DND-41 (cell line): ENCODE data around the gene SLC6A16.

Source experiments
- ATAC-seq: fragments of 200-7000 bp; cut with Tn5 transposase; 3 replicates; pipeline ENCODE4 v1.9.1; 2021; ENCODE audit warnings: low read depth; ENCODE audit not compliant: insufficient read depth
- DNase-seq: peaks from one replicate; pipeline ENCODE4 v3.0.0-alpha.2; 2020
- H2AFZ ChIP-seq: 2 replicates; pipeline ENCODE4 v1.6.0; 2012; ENCODE audit warnings: low read depth, low read length
- H3K27ac ChIP-seq: 2 replicates; pipeline ENCODE4 v1.5.1; 2012; ENCODE audit warnings: low read length, inconsistent platforms
- H3K27me3 ChIP-seq: fragments of 200-600 bp; sonication (generic); 2 replicates; pipeline ENCODE4 v1.6.0; 2012; ENCODE audit warnings: low read length, mild to moderate bottlenecking, inconsistent platforms; ENCODE audit not compliant: insufficient read depth, poor library complexity
- H3K36me3 ChIP-seq: 2 replicates; pipeline ENCODE4 v1.5.1; 2012; ENCODE audit warnings: low read length, inconsistent platforms; ENCODE audit not compliant: insufficient read depth
- H3K4me1 ChIP-seq: 2 replicates; pipeline ENCODE4 v1.5.1; 2012; ENCODE audit warnings: mild to moderate bottlenecking, low read length; ENCODE audit not compliant: insufficient read depth
- H3K4me2 ChIP-seq: 2 replicates; pipeline ENCODE4 v1.6.0; 2012; ENCODE audit warnings: mild to moderate bottlenecking, moderate library complexity, low read length, inconsistent platforms; ENCODE audit not compliant: insufficient read depth
- H3K4me3 ChIP-seq, 2 experiments: fragments of 200-600 bp in 1 of 2; shearing (Covaris generic) in 1 of 2; 2 replicates each; pipeline ENCODE4 v1.5.1; 2012 to 2016; ENCODE audit warnings: inconsistent platforms in 2 of 2, low read length in 2 of 2, mild to moderate bottlenecking in 2 of 2, low read depth in 1 of 2, moderate library complexity in 1 of 2
- H3K79me2 ChIP-seq: 2 replicates; pipeline ENCODE4 v1.6.0; 2012; ENCODE audit warnings: low read length, inconsistent platforms; ENCODE audit not compliant: insufficient read depth
- H3K9ac ChIP-seq: 2 replicates; pipeline ENCODE4 v1.6.0; 2012; ENCODE audit warnings: low read depth, mild to moderate bottlenecking, inconsistent platforms, low read length, moderate library complexity
- H3K9me3 ChIP-seq: 2 replicates; pipeline ENCODE4 v1.5.1; 2012; ENCODE audit warnings: low read length, moderate library complexity, mild to moderate bottlenecking, inconsistent platforms; ENCODE audit not compliant: insufficient read depth, severe bottlenecking
- H4K20me1 ChIP-seq: 2 replicates; pipeline ENCODE4 v1.6.0; 2012; ENCODE audit warnings: low read length; ENCODE audit not compliant: insufficient read depth
- EZH2 ChIP-seq: IDR thresholded peaks from 3 replicates; pipeline ENCODE4 v1.6.1; 2012; ENCODE audit warnings: borderline replicate concordance, low read depth, mild to moderate bottlenecking, moderate library complexity, low read length, inconsistent platforms; ENCODE audit not compliant: severe bottlenecking
- TF ChIP-seq, protein P1 (sequence below): IDR thresholded peaks from 2 replicates; pipeline ENCODE4 v1.5.1; 2012; ENCODE audit warnings: borderline replicate concordance, low read length, moderate library complexity, mild to moderate bottlenecking; ENCODE audit not compliant: poor library complexity, severe bottlenecking; ENCODE audit errors: extremely low read depth

The SLC6A16 gene

DNA sequence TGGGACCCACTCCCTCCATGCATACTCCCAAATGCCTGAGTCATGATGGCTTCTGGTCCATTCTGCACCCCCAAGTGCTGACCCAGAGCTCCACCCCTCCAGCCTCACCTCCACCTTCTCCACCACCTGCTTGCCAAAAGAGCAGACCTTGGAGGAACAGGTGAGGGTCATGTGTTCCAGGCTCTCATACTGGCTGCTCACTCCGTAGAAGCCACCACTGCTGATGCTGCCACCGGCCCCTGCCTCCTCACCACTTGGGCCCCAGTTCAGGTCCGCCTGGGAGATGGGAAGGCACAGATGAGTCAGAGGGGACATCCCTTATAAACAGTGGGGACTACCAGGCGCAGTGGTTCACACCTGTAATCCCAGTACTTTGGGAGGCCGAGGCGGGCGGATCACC lies 18.1 kb upstream of the SLC6A16 start:
- H3K27ac ChIP-seq, result no peak overlapping the region
- no peaks in the 10 kb centered on the region for H4K20me1 ChIP-seq
- no peaks in the 10 kb centered on the region for H3K9me3 ChIP-seq
- H3K79me2 ChIP-seq, result no peaks in the 10 kb centered on the region
- no peak overlapping the region for H3K4me2 ChIP-seq
- TF ChIP-seq, protein P1, sequence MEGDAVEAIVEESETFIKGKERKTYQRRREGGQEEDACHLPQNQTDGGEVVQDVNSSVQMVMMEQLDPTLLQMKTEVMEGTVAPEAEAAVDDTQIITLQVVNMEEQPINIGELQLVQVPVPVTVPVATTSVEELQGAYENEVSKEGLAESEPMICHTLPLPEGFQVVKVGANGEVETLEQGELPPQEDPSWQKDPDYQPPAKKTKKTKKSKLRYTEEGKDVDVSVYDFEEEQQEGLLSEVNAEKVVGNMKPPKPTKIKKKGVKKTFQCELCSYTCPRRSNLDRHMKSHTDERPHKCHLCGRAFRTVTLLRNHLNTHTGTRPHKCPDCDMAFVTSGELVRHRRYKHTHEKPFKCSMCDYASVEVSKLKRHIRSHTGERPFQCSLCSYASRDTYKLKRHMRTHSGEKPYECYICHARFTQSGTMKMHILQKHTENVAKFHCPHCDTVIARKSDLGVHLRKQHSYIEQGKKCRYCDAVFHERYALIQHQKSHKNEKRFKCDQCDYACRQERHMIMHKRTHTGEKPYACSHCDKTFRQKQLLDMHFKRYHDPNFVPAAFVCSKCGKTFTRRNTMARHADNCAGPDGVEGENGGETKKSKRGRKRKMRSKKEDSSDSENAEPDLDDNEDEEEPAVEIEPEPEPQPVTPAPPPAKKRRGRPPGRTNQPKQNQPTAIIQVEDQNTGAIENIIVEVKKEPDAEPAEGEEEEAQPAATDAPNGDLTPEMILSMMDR, result no peak
- no peak for TF ChIP-seq EZH2
- no peaks in the 10 kb centered on the region for H3K36me3 ChIP-seq
- H2AFZ ChIP-seq, result no peak overlapping the region
- no peak for ATAC-seq
- H3K4me3 ChIP-seq, result no peak overlapping the region
- H3K9ac ChIP-seq, result no peak overlapping the region
- DNase-seq, result no peak
- no peaks in the 10 kb centered on the region for H3K27me3 ChIP-seq
- no peaks in the 10 kb centered on the region for H3K4me1 ChIP-seq

DNA sequence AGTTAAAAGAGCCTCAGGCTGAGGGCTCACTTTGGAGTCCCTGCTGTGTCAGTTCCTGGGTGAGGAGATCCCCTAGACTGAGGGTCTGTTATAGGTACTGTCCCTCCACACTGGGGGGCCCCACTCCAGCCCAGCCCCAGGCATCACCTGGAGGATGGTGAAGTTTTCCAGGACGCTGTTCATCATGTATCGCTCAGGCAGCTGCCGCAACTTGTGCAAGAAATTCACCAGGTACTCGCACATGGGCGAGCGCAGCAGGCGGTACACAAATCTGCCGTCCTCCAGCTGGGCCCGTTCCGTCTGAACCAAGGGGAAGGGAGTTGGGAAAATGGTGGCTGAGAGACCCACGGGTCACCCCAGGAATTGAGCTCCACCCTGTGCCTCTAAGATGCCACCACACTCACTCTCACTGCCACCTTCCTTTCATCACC lies 17.3 kb upstream of the SLC6A16 start:
- TF ChIP-seq, protein P1, result no peak
- TF ChIP-seq EZH2, result no peak
- DNase-seq, result no peak
- Histone ChIP-seq H3K4me1 (no peaks in the 10 kb centered on the region), H3K4me2 (no peak overlapping the region), H3K9me3 (no peaks in the 10 kb centered on the region), H3K79me2 (no peaks in the 10 kb centered on the region), H4K20me1 (no peaks in the 10 kb centered on the region), H3K9ac (no peak overlapping the region), H2AFZ (no peak overlapping the region), H3K27ac (no peak overlapping the region), H3K36me3 (no peaks in the 10 kb centered on the region), H3K4me3 (no peak overlapping the region), H3K27me3 (no peaks in the 10 kb centered on the region)
- ATAC-seq, result no peak

DNA sequence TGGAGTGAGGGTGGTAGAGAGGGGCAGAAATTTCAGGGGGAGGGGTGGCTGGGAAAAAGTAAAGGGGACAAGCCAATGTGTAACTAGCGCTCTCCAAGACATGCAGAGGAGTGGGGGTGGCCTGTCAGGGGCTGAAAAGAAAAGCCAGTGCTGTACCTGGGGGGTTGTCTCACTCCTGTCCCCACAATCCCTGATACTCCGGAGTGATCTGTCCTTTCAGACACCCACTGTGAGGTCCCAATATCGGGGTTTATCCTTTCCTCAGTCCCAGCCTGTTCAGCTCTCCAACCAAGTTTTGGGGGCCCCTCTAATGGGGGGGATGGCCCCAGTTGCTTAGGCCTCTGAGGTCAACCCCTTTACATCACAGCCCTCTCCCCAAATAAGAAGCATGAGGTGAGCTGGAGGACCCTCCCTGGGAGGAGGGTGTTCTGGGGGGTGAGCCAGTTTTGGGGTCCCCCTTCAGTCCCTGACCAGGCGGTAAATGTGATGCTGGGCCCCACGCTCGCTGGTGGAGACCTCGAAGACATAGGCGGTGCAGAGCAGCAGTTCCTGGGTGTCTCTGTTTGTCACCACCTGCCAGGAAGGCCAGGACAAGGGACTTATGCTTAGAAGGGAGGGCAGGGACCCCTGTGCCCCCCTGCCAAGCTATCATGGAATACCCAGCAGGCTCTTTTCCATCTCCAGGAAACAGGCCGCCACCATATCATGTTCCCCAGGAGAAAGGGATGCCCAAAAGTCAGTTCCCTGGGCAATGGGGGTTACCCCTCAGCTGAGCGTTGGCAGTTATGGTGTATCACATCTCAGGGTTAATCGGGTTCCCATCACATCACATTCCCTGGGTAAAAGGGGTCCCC lies 16.1 kb upstream of the SLC6A16 start:
- H3K4me3 ChIP-seq, result no peak overlapping the region
- H3K4me2 ChIP-seq, result no peak overlapping the region
- no peaks in the 10 kb centered on the region for H3K27me3 ChIP-seq
- no peaks in the 10 kb centered on the region for H3K4me1 ChIP-seq
- H3K9me3 ChIP-seq, result no peaks in the 10 kb centered on the region
- H2AFZ ChIP-seq, result no peak overlapping the region
- no peak for TF ChIP-seq EZH2
- TF ChIP-seq, protein P1, result no peak
- H4K20me1 ChIP-seq, result no peaks in the 10 kb centered on the region
- H3K27ac ChIP-seq, result no peak overlapping the region
- no peak for DNase-seq
- no peaks in the 10 kb centered on the region for H3K79me2 ChIP-seq
- H3K9ac ChIP-seq, result no peak overlapping the region
- ATAC-seq, result no peak
- H3K36me3 ChIP-seq, result no peaks in the 10 kb centered on the region
